ENCODE results near the gene PLA2G4D.
A peak's percentile ranks its signal among the peaks of the same experiment; 100 is the strongest.
"Not testable (repeated sequence)": the region's sequence is repeated elsewhere in the genome, so short reads cannot be mapped to it uniquely, and the experiment has no call there.

PLA2G4D gene

DNA sequence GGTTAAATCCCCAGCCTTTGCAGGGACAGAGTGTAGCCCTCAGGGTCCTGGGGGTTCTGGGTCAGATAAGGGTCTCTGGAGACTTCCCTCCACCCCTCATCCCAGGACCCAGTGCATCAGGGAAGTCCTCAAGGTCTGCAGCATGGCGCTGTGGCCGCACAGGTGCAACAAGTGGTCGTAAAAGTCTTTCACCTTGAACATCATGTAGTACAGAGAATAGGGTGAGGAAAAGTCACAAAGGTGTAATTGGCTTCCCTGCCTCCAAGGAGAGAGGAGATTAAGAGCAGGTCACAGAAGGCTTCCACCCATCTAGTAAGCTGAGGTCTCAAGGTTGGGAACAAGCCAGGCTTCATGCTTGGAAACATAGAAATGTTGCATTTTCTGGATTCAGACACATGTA lies 29.2 kb upstream of the PLA2G4D start:
- DNase-seq: no peak

DNA sequence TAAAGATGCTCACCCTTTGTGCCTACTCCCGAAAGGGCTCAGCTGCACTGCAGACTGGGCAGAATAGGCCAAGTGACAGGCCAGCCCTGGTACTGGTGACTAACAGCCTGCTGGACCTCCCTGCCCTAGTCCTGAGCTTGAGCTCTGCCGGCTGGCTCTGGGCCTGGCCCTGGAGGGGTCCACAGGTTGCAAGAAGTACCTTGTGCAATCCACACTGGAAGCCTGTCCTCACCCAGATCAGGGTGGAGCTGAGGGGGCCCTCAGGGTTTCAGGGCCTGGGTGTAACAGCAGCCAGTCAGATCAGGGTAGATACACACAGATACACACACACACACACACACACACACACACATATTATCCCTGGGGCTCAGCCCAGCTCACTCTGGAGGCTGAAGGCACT lies 27.3 kb upstream of the PLA2G4D start:
- no peak for DNase-seq

DNA sequence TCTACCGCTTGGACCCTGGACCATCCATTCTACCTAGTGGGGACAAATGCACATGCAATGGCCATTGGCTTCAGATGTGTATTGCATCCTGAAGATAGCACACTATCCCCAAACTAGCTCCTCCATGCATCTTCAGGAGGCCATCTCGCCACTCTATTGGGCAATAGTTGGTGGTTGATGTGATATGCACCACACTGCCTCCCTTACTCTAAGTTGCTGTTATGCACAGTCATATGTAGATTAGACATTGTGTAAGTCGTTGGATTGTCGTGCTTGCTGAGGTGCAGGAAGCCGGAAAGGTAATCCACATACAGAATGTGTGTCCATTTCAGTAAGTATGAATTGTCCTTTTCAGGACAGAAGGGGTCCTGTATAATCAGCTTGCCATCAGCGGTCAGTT lies 26.7 kb upstream of the PLA2G4D start:
- DNase-seq: no peak

DNA sequence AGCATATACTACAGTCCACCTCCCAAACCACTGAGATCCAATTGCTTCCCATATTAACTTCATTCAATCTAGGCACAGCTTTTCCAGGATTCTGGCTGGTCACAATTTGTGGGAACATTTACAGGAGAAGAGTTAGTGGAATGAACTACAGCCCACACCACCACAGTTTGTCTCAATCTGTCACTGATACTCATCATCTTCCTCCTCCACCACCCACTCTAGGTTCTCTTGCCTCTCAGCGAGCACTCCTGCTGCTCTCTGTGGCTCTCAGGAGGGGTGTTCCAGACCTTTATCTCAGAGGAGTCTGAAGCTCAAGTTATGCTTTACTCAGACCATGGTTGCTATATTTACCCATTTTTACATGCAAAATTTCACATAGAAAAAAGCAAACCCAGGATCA lies 25.9 kb upstream of the PLA2G4D start:
- DNase-seq: no peak

DNA sequence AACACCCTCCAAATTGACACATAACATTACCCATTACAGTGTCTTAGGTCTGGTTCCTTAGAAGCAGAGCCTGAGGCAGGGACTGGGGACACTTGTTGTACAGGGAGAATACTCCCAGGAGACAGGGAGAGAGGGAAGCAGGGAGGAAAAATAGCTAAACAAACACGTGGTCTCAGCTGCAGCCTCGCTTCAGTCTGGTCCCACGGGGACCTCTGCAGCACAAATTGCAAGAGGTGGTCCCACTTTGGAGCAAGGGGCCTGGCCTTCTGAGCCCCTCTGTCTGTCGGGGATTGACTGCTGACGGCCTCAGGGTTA lies 25.0 kb upstream of the PLA2G4D start:
- DNase-seq: no peak

DNA sequence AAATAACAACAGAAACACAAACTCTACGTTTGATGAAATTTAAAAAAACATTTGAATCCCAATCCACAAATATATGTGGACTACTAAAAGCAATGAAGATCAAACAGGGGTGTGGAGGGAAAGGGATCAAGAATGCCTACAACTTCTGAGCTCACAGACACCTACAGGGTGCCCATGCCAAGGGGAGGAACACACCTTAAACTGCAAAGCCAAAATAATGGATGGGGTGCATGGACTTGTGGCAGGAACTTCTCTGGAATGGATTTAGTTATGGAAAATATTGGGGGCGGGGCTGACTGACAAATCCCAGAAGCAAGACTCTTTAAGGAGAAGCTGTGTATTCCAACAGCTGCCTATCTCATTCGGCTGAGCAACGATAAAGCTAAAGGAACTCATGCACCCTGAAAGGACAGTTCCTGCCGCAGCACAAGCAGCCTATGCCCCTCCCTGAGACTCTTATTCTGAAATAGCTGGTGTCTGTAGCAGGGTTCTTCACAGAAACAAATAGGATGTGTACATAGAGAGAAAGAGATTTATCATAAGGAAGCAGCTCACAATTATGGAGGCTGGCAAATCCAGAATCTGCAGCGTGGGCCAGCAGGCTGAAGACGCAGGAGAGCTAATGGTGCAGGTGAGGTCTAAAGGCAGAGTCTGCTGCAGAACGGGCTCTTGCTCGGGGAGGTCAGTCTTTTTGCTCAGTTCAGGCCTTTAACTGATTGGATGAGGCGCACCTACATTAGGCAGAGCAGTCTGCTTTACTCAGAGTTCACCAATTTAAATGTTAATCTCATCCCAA lies 24.5 kb upstream of the PLA2G4D start:
- DNase-seq: no peak

DNA sequence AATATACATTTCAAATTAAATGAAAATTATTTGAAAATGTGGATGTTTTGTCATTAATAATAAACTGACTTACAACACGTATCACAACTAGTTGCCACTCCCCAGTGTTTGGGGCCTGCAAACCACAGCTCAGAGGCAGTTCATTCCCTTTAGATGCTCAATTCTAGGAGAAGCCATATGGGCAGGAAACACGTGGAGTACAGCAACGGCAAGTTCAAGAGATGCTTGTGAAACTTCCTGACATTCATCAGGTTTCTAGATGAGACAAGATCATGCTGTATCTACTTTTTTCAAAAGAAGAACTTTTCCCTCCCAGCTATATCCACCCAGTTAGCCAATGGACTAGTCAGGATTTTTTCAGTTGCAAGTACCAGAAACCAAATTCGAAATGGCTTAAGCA lies 17.6 kb upstream of the PLA2G4D start:
- no peak for DNase-seq

DNA sequence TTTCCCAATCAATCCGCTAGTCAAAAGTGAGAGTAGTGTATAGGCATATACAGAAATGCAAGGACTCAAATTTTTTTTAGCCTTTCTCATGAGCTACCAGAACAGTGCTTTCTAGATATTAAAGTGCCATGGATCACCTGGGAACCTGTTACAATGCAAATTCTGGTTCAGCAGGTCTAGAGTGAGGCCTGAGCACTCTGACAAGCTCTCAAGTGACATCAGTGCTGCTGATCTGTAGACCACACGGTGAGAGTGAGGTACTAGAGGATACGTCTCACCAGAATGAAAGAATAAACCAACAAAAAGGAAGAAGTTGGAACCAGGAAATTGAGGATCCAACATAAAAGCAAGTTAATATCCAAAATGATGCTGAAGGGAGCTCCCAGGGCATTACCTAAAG lies 16.0 kb upstream of the PLA2G4D start:
- DNase-seq: no peak

DNA sequence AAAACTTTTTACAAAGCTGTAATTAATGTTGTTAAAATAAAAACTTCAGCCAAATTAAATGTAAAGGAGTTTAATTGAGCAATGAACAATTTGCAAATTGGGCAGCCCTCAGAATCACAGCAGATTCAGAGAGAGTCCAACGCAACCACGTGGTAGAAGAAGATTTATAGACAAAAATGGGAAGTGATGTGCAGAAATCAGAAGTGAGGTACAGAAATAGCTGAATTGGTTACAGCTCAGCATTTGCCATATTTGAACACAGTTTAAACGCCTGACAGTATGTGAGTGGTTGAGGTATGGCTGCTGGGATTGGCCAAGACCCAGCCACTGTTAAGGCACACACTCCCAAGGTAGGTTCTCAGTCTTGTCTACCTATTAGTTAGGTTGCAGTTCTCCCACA lies 14.4 kb upstream of the PLA2G4D start:
- DNase-seq: no peak

DNA sequence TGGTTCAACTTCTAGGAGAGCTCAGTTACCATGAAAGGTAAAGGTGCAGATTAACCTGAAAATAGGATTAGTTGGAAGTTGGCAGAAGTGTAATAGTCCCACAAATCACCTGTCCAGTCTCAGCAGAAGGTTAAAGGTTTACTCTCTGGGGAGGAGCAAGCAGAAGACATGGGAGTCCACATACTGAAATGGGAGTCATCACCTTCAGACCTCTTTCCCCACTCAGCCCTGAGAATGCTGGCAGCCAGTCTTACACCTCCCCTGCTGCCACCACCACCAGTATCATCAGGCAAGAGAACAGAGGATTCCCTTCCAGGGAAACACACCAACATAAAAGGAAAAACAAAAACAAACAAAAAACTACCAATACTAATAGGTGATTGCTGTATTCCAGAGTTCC lies 13.8 kb upstream of the PLA2G4D start:
- DNase-seq: no peak

DNA sequence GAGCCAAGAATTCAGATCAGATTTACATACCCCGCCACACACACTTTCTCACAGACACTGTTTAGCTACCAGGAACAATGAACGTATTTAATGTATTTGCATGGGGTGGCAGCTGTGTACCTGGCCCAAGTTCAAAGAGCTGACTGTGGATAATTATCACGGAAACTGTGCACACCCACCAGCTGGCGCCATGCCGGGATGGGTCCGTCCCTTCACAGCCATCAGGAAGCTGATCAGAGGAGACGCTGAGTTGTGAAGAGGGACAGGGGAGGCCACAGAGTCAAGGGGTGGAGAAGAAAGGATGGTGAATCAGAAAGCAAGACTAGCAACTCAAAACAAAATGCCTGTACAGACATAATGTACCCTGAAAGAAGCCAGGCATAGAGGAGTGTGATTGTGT lies 13.1 kb upstream of the PLA2G4D start:
- peak; percentile 22 for DNase-seq

DNA sequence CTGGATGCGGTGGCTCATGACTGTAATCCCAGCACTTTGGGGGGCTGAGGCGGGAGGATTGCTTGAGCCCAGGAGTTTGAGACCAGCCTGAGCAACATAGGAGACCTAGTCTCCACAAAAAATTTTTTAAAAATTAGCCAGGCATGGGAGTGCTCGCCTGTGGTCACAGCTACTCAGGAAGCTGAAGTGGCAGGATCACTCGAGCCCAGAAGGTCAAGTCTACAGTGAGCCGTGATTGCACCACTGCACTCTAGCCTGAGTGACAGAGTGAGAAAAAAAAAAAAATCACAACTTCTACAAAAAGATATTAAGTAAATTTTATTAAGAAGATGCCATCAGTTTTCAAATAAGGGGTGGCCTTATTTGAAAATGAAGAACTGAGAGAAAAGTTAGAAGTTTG lies 11.9 kb upstream of the PLA2G4D start:
- DNase-seq: no peak

DNA sequence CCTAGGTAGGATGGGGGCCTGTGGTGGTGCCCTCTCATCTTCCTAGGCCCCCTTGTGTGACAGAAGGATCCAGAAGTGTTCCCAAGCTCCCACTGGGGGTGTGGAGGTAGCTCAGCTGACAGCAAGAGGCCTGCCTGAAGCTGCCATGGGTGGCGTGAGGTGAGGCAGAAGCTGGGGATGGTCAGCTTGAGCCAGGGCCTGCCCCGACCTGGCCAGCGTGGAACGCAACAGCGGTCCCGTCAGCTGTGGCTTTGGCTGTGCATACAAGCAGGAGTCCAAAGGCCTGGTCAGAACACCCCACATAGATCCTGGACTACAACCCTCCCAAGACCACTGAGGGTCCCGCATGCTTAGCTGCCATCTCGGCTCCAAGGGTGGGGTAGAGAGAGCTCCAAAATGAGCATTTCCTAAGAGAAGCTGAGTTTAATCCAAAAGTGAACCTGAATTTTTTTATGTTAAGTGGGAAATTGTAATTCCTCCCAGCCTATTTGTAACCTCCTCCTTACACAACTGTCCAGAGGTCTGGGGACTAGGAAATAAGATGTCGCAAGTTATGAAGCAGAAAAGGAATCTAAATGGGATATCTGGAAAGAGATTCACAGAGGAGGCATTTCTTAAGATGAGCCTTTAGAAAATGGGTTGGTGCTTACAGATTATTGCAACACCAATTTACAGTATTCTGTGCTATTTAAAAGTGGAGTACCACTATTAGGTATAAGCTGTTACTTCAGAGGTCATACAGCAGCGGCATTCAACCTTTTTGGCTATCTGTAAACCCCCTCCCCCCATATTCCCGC lies 9.9 kb upstream of the PLA2G4D start:
- no peak for DNase-seq

DNA sequence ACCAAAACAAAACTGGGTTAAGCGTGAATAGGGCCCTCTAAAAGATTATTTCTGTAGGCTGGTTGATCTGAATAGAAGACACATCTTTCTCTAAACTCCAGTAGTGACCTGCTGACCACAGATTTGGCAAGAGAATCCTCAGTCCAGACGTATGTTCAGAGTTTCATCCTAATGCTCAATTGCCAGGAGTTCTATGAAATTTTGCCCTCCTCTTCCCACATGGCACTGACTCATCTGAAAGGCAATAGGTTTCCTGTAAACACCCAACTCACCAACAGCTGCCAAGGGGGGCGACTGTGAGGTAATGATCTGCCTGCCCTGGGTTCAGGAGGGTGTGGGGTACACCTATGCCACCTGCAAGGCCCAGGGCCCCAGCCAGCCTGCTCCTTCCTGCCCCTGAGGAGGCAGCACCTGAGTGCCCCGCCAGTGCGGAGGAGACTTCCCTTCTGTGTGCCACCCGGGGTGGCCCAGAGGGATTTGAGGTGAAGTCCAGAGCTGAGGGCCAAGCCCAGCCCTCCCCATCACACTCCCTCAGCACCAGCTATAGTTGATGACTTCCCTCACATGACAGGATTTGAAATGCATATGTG lies 8.4 kb upstream of the PLA2G4D start:
- DNase-seq: no peak

DNA sequence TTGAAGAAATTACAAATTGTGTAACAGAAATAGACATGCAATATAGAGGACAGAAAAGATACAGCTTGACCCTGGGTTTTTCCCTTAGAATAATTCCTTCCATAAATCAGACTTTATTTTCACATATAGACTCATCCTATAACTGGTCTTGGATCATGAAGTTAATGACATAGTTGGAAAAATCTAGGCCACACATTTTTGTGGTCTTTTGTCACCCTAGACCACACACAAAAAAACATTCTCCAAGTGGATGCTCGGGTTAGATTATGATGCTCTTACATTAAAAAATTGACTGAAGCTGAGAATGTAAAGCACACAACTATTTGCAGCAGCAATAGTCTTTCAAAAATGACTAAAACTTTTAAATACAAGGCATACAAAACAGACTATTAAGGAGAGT lies 7.5 kb upstream of the PLA2G4D start:
- DNase-seq: no peak

DNA sequence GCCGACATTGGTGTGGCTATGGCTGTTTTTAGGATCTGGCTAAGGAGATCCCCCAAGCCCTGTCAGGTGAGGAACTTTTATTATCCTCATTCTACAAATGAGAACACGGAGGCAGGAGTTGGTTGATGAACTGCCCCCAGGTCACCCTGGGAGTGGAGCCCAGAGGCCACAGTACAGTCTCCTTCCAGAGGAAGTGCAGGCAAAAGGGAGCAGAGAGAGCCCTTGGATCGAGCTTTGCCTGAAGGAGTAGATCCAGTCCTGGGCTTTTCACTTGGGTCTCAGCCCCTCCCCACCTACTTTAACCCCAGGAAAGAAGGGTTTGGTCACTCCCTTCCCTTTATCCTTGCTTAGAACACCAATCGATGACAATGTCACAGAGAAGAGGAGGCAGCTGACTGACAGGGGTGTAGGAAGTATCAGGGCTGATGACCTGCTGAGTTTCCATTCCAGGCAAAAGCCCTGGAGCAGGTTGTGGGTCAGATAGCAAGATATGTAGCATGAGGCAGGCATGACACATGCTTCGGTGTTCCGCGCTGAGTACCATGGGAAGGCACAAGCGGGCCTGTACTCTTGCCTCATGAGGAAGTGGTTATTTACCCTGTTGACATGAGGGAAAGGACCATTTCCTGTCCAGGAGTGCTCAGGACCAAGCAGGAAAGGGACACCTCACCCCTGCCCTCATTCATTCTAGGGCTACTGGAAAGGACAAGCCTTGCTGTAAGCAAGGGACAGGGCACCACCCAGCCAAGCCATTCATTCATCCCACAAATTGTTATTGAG lies 5.8 kb upstream of the PLA2G4D start:
- no peak for DNase-seq

DNA sequence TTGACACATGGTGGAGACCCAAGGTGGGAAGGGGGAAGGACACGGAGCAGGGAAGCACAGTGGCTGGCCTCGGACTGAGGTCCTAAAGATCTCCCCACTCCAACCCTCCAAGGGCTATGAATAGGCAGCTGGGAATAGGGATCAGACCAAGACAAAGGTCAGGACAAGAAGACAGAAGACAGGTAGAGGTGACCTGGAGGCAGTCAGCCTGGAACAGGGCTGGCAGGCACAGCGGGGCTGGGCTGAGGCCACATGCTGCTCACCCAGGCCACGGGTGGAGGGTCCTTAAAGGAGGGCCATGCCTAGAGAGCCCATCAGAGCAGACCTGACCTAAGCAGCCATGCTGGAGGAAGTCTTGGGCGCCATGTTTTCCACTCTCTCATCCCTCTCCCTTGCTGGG lies 2.7 kb upstream of the PLA2G4D start:
- DNase-seq: no peak

DNA sequence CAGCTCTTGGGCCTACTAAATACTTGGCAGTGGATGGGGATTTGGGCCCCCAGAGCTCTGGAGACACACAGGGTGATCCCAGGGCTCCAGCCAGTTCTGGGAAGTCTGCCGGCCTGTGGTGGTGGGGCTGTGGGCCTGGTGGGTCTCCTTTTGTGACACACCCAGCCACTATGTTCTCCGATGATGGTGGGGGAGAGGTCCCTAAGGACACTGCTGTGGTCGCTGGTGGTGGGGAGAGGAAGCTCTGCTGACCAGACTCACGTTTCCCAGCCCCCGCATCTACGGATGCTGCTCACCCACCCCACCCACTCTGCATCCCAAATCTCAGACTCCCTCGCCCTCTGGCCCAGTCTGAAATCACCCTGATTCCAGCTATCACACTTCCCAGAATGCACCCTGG lies 396 bp downstream of the PLA2G4D start:
- no peak for DNase-seq

DNA sequence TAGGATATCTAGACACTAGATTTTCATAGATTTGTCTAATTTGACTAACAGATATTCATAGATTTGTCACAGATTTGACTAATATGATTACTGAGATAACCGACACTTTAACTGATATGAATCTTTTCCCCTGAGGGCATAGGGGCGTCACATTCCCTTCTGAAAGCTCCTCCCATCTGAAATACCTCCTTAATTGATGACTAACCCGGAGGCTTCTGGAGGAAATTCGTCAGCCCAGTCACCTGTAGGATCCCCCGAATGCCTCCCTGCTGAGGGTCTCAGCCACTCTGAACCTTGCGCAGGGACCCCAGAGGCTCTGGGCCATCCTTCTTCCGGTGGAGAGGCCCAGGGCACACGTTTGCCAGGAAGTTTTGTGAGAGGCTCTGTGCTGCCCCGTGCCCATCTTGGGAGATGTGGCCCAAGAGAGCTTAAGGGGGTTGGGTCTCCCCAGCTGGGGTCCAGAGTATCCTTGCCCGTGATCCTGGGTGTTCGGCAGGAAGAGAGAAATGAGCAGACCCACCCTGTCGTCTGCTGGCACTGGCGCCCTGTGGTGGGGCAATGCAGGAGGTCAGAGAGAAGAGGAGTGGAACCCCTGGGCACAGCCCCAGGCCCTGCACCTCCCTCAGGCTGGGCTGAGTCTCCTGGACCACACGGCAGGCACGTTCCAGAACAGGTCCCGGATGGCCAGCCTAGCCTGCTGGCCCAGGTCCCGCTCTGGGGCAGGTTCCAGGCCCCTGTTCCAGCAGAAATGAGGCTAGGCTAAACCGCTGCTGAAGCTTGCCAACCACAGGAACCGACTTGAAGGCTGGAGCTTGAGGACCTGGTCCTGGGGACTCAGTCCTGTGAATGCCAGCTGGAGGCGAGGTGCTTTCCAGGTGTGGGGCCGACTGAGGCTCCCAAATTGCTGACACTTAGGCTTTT lies 1.7 kb downstream of the PLA2G4D start:
- DNase-seq: no peak

DNA sequence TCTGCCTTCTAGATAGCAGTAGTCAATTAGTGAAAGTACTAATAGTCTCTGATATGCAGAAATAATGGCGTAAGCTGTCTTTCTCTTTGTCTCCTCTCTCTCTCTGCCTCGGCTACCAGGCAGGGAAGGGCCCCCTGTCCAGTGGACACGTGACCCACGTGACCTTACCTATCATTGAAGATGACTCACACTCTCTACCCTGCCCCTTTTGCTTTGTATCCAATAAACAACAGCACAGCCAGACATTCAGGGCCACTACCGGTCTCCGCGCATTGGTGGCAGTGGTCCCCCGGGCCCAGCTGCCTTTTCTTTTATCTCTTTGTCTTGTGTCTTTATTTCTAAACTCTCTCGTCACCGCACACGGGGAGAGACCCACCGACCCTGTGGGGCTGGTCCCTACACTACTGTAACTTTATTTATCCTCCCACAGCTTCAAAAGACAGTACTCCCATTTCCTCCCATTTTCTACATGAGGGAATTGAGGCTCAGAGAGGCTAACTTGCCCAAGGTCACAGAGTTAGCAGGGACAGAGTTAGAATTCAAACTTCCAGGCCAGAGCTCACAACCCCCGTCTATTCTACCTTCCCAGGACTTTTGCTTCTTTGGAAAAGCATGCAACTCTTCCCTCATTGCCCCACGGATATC lies 2.5 kb downstream of the PLA2G4D start:
- not testable (repeated sequence) for DNase-seq

DNA sequence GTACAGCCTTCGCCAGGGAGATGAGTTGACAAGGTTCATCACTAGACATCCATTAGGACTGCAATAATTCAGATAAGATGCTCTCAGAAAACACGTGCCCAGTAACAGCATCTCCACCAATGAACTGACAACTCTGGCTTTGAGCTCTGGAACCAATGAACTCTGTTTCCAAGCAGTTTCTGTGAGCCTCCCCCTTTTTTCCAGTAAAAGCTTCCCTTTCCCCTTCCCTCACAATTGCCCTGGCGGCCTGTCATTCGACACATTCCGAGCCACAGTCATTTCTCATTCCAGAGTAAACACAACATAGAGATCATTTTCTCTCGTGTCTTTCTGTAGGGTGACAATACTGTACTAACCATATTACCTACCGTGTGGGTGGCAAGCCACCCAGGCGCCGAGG lies 3.6 kb downstream of the PLA2G4D start:
- DNase-seq: no peak

DNA sequence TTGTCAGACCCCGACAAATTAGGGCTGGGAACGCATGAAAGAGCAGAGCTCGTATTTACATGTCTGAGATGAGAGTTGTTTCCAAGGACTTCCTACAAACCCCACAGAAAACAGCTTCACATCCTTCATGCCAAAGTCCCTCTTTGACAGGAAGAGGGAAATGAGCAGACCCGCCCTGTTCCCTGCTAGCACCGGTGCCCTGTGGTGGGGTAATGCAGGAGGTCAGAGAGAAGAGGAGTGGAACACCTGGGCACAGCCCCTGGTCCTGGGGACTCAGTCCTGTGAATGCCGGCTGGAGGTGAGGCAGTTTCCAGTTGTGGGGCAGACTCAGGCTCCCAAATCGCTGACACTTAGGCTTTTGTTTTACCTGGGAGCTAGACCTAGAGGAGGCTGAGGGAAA lies 4.0 kb downstream of the PLA2G4D start:
- DNase-seq: no peak
